Aorta (tissue), 5 donors: ENCODE measurements around the gene TNFSF12. TPM values are rescaled to one million over a fixed set of nuclear protein-coding genes. Genes with fewer than 3 reads are reported as not detected.
A peak's percentile ranks its signal among the peaks of the same experiment; 100 is the strongest.

ENCODE experiments used
- ATAC-seq: fragments of 200-7000 bp; cut with Tn5 transposase; one replicate; pipeline ENCODE4 v1.9.1; 2022; ENCODE audit warnings: moderate library complexity; ENCODE audit not compliant: low FRiP score
- DNase-seq, 2 donors: peaks; one replicate each; pipeline ENCODE4 v3.0.0-alpha.2; 2020
- H3K27ac ChIP-seq, 2 donors: one replicate each; pipeline ENCODE4 v1.5.1; 2013; ENCODE audit warnings: low read length in 2 of 2, mild to moderate bottlenecking in 2 of 2, moderate library complexity in 2 of 2, control low read depth in 1 of 2, inconsistent platforms in 1 of 2, low read depth in 1 of 2
- H3K27me3 ChIP-seq, 2 donors: one replicate each; pipeline ENCODE4 v1.6.1; 2013; ENCODE audit warnings: control low read depth in 1 of 2, low read length in 1 of 2, mild to moderate bottlenecking in 1 of 2, moderate library complexity in 1 of 2; ENCODE audit not compliant: insufficient read depth in 2 of 2, control insufficient read depth in 1 of 2
- H3K36me3 ChIP-seq, 2 donors: one replicate each; pipeline ENCODE4 v1.6.1; 2013; ENCODE audit warnings: control low read depth in 1 of 2, low read length in 1 of 2, mild to moderate bottlenecking in 1 of 2; ENCODE audit not compliant: insufficient read depth in 2 of 2, control insufficient read depth in 1 of 2
- H3K4me1 ChIP-seq, 2 donors: one replicate each; pipeline ENCODE4 v1.6.1; 2013; ENCODE audit warnings: low read length in 2 of 2, control low read depth in 1 of 2, mild to moderate bottlenecking in 1 of 2, moderate library complexity in 1 of 2; ENCODE audit not compliant: insufficient read depth in 2 of 2, control insufficient read depth in 1 of 2
- H3K4me3 ChIP-seq, 2 donors: one replicate each; pipeline ENCODE4 v1.5.1; 2013; ENCODE audit warnings: low read length in 2 of 2, control low read depth in 1 of 2, mild to moderate bottlenecking in 1 of 2
- H3K9me3 ChIP-seq: one replicate; pipeline ENCODE4 v1.6.1; 2013; ENCODE audit warnings: mild to moderate bottlenecking, low read length; ENCODE audit not compliant: control insufficient read depth
- WGBS, 2 donors: extraction: QIAGEN DNeasy Blood & Tissue Kit; methylation state at CpG; one replicate each; pipeline ENCODE4 v1.1.7; 2013; 5-methylcytosine and 5-hydroxymethylcytosine counted together
- intact Hi-C, 2 donors: fragments of 100-400 bp; cut with DNase I; formaldehyde crosslinking; loops; one replicate each; pipeline versions ENCODE4 v1.14.2 to v1.15.0; 2022
- polyA plus RNA-seq, 2 donors: library from polyadenylated mRNA; stranded (reverse); fragments of 200-250 nt; gene quantifications; one replicate each; pipeline ENCODE4 v1.2.3, GENCODE V29; 2013
- total RNA-seq, 2 donors: library from RNA; stranded (reverse); fragmentation: NEBNext Ultra II Directional; extraction: Animal tissue kit (Norgen Biotek cat#: 25700); gene quantifications; one replicate each; pipeline ENCODE4 v1.2.1, GENCODE V29; 2021
- donor health status: healthy with polysubstance abuse.
- donor health status: Bipolar disorder and iron deficiency.
- donor health status: DM: no; HTN: no; CAD: no.
- donor health status: DM: no; HTN: no; CAD: no.
- donor health status: DM: yes; HTN: yes; CAD: no.

The TNFSF12 gene
- total and polyA plus RNA-seq, 4 donors = 61.4 to 148 (median 110) TPM

DNA sequence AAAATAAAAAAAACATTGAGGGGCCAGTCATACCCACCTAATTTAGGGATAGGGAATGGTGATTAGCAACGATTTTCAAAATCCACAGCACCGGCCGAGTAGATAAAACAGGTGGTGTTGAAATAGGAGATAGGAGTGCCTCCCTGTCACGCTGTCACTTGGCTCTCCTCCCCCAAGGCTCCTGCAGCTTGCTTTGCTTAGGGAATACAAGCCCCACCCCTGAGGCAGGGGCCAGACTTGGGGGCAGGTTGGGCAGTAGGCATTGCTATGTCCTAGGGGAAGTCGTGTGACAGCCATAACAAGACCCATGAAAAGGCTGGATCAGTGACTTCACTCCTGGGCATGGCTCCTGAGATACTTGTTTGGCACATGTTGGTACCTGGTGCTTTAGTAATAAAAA, 38.9 kb upstream of the TNFSF12 start:
- Histone ChIP-seq H3K4me3 (no peak overlapping the region), H3K27me3 (no peaks in the 10 kb centered on the region), H3K4me1 (no peaks in the 10 kb centered on the region), H3K36me3 (peaks cover 0 to 7% of the 10 kb centered on the region in 2 donors), H3K9me3 (no peaks in the 10 kb centered on the region), H3K27ac (no peak overlapping the region)
- 82 to 85% methylated on average over 5 of the region's 5 CpGs for WGBS, 2 donors
- intact Hi-C loops = loop anchor here in 1 of 2 donors (5.0 kb wide), 1 partner anchor 77 kb away; no protein-coding TSS in a partner anchor
- ATAC-seq (no peak), DNase-seq (no peak)

DNA sequence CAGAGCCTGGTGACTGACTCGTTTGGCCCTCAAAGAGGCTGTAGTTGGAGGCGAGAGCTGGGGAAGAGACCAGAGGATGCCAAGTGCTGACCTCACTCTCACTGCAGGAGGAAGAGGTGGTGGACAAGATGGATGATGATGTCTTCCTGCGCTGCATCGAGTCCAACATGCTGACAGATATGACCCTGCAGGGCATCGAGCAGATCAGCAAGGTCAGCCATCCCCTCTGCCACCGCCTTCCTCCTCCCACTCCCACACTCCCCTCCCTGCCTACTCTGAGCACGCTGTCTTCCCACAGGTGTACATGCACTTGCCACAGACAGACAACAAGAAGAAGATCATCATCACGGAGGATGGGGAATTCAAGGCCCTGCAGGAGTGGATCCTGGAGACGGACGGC, 37.8 kb upstream of the TNFSF12 start:
- Histone ChIP-seq H3K27me3 (no peaks in the 10 kb centered on the region), H3K4me3 (no peak overlapping the region), H3K4me1 (no peaks in the 10 kb centered on the region), H3K9me3 (no peaks in the 10 kb centered on the region), H3K27ac (no peak overlapping the region), H3K36me3 (peaks cover 0 to 7% of the 10 kb centered on the region in 2 donors)
- intact Hi-C loops = loop anchor here in 1 of 2 donors (5.0 kb wide), 1 partner anchor 76 kb away; no protein-coding TSS in a partner anchor
- no peak for ATAC-seq
- DNase-seq = no peak
- 69 to 72% methylated on average over 10 of the region's 10 CpGs for WGBS, 2 donors

DNA sequence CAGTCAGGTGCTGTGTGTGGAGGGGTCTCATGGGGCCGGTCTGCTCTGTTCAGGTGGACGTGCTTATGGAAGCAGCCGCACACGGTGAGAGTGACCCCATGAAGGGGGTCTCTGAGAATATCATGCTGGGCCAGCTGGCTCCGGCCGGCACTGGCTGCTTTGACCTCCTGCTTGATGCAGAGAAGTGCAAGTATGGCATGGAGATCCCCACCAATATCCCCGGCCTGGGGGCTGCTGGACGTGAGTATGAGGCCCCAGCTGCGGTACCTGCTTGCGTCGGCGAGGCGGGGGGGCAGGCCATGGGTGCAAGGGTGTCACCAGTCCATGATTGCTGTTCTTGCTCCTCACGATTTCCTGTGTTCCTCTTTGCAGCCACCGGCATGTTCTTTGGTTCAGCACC, 36.8 kb upstream of the TNFSF12 start:
- Histone ChIP-seq H3K9me3 (no peaks in the 10 kb centered on the region), H3K36me3 (peaks cover 0 to 7% of the 10 kb centered on the region in 2 donors), H3K27me3 (no peaks in the 10 kb centered on the region), H3K27ac (no peak overlapping the region), H3K4me1 (no peaks in the 10 kb centered on the region), H3K4me3 (no peak overlapping the region)
- WGBS, 2 donors = 87 to 93% methylated on average over 15 of the region's 15 CpGs
- ATAC-seq (no peak), DNase-seq (peak in 1 of 2 donors; percentile 75)
- intact Hi-C loops = loop anchor here (2.0 to 5.0 kb wide), 2 partner anchors 75 to 79 kb away; partner anchors contain the start of gene SOX15 (in 1 of the 2)

DNA sequence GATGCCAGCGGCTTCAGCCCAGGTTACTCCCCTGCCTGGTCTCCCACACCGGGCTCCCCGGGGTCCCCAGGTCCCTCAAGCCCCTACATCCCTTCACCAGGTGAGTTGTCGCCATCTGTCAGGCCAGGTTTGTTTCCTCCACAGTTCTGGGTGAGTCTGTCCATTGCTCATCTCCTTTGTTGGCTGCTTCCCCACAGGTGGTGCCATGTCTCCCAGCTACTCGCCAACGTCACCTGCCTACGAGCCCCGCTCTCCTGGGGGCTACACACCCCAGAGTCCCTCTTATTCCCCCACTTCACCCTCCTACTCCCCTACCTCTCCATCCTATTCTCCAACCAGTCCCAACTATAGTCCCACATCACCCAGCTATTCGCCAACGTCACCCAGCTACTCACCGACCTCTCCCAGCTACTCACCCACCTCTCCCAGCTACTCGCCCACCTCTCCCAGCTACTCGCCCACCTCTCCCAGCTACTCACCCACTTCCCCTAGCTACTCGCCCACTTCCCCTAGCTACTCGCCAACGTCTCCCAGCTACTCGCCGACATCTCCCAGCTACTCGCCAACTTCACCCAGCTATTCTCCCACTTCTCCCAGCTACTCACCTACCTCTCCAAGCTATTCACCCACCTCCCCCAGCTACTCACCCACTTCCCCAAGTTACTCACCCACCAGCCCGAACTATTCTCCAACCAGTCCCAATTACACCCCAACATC, 35.9 kb upstream of the TNFSF12 start:
- no peak overlapping the region for H3K27ac ChIP-seq
- H3K9me3 ChIP-seq = no peaks in the 10 kb centered on the region
- H3K36me3 ChIP-seq = peaks cover 0 to 7% of the 10 kb centered on the region in 2 donors
- DNase-seq = no peak
- no peak overlapping the region for H3K4me3 ChIP-seq
- no peaks in the 10 kb centered on the region for H3K27me3 ChIP-seq
- H3K4me1 ChIP-seq = no peaks in the 10 kb centered on the region
- no peak for ATAC-seq
- intact Hi-C loops = loop anchor here (2.0 to 5.0 kb wide), 2 partner anchors 74 to 78 kb away; partner anchors contain the start of gene SOX15 (in 1 of the 2)
- 88 to 91% methylated on average over 20 of the region's 20 CpGs for WGBS, 2 donors

DNA sequence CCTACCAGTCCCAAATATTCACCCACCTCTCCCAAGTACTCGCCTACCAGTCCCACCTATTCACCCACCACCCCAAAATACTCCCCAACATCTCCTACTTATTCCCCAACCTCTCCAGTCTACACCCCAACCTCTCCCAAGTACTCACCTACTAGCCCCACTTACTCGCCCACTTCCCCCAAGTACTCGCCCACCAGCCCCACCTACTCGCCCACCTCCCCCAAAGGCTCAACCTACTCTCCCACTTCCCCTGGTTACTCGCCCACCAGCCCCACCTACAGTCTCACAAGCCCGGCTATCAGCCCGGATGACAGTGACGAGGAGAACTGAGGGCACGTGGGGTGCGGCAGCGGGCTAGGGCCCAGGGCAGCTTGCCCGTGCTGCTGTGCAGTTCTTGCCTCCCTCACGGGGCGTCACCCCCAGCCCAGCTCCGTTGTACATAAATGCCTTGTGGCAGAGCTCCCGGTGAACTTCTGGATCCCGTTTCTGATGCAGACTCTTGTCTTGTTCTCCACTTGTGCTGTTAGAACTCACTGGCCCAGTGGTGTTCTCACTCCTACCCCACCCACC, 34.9 kb upstream of the TNFSF12 start:
- H3K4me3 ChIP-seq = no peak overlapping the region
- ATAC-seq (no peak), DNase-seq (no peak)
- no peaks in the 10 kb centered on the region for H3K9me3 ChIP-seq
- 73 to 77% methylated on average over 17 of the region's 17 CpGs for WGBS, 2 donors
- no peak overlapping the region for H3K27ac ChIP-seq
- no peaks in the 10 kb centered on the region for H3K4me1 ChIP-seq
- no peaks in the 10 kb centered on the region for H3K27me3 ChIP-seq
- H3K36me3 ChIP-seq = peaks cover 0 to 2% of the 10 kb centered on the region in 2 donors
- intact Hi-C loops = loop anchor here (1.0 to 5.0 kb wide), 3 partner anchors 47 to 77 kb away; partner anchors contain the start of genes SENP3 (in 1 of the 2) and SOX15 (in 1 of the 2)

DNA sequence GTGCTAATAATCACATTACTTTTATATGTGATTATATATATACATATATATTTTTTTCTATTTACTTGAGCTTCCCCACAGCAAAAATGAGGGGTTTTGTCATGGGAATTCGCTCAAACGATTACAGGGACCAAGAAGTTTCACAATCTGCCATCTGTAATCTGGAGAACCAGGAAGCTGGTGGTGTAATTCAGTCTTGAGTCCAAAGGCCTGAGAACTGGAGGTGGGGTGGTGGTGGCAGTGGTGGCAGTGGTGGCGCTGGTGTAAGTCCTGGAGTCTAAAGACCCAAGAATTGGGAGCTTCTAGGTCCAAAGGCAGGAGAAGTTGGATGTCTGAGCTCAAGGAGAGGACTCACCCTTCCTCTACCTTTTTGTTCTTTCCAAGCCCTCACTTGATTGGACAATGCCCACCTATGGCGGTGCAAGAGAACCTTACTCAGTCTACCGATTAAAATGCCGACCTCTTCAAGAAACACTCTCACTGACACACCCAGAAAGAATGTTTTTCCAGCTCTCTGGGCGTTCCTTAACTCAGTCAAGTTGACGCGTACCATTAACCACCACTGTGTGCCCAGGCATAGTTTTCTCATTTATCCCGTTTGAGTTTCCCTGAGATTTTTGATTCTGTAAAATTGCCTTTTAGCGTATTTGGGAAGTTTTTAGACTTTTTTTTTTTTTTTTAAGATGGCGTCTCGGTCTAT, 32.8 kb upstream of the TNFSF12 start:
- H3K36me3 ChIP-seq = peaks cover 0 to 2% of the 10 kb centered on the region in 2 donors
- no peaks in the 10 kb centered on the region for H3K27me3 ChIP-seq
- H3K9me3 ChIP-seq = no peaks in the 10 kb centered on the region
- 88 to 90% methylated on average over 13 of the region's 13 CpGs for WGBS, 2 donors
- intact Hi-C loops = loop anchor here in 1 of 2 donors (1.0 kb wide), 1 partner anchor 43 kb away; no protein-coding TSS in a partner anchor
- ATAC-seq (no peak), DNase-seq (no peak)
- H3K4me1 ChIP-seq = no peaks in the 10 kb centered on the region
- no peak overlapping the region for H3K27ac ChIP-seq
- H3K4me3 ChIP-seq = no peak overlapping the region

DNA sequence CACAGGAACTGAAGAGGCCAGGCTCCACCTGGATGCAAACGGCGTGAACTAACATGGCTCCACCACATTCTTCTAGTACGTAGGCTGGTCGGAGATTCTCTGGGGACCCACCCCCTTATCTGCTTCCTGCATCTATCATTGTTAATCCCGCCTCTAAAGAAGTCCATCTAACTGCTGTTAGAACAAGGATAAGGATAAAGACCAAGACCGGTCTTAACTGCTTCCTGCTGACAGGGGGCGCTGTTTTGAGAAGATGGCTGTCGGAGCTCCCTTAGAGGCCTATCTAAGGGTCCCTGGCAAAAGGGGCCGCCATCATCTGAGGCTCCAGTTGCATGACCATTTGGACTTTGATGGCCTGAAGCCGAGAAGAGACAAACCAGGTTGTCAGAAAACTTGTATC, 25.8 kb upstream of the TNFSF12 start:
- H3K36me3 ChIP-seq = no peaks in the 10 kb centered on the region
- H3K9me3 ChIP-seq = no peaks in the 10 kb centered on the region
- DNase-seq (no peak), ATAC-seq (no peak)
- H3K27ac ChIP-seq = no peak overlapping the region
- H3K4me3 ChIP-seq = no peak overlapping the region
- intact Hi-C loops = loop anchor here in 1 of 2 donors (2.0 kb wide), 1 partner anchor 66 kb away; no protein-coding TSS in a partner anchor
- WGBS, 2 donors = 32 to 33% methylated on average over 10 of the region's 10 CpGs
- no peaks in the 10 kb centered on the region for H3K27me3 ChIP-seq
- no peaks in the 10 kb centered on the region for H3K4me1 ChIP-seq

DNA sequence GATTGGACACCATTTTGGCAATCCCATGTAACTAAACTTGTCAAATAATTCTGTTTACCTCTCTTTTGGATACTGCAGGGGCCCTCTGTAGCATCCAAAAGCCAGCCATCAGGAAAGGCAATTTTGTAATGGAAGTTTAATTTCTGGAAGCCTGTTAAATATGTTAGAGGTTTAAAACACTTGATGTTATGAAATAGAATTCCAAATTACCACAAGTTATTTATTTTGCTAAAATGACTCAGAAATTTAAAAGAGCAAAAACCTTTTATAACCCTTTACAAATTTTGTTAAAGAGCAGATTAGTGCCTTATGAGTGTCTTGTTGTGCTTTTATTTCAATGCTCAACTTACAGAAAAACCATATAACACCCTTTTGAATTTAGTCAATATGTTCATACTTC, 20.0 kb upstream of the TNFSF12 start:
- intact Hi-C loops = no loop called here
- no peaks in the 10 kb centered on the region for H3K36me3 ChIP-seq
- DNase-seq (no peak), ATAC-seq (no peak)
- no peak overlapping the region for H3K4me3 ChIP-seq
- no peaks in the 10 kb centered on the region for H3K4me1 ChIP-seq
- no peaks in the 10 kb centered on the region for H3K27me3 ChIP-seq
- no peak overlapping the region for H3K27ac ChIP-seq
- no peaks in the 10 kb centered on the region for H3K9me3 ChIP-seq
